ENCODE data around the gene MUSTN1.

GRCh38 chr3:52816654-52817053 lies 18.2 kb downstream of the MUSTN1 start:
- TF ChIP-seq CTCF (IDR thresholded peaks at IDR 0.05; ENCODE audit: low read length) (no peak), EZH2 (IDR thresholded peaks at IDR 0.05; ENCODE audit: borderline replicate concordance, low read length) (no peak)
